HG02840 (cell line): ENCODE results near the gene SYCP3.

Source experiments
- ATAC-seq: cut with Tn5 transposase; IDR thresholded peaks from one replicate; pipeline ENCODE4 v1.9.1; 2021; ENCODE audit warnings: mild to moderate bottlenecking, moderate library complexity, moderate number of reproducible peaks; ENCODE audit not compliant: unreplicated experiment, low FRiP score

The SYCP3 gene

GRCh38 chr12:101738920-101739665 is at the start of gene SYCP3:
TSS of gene SYCP3 (minus strand) at chr12:101739462. CDS start at chr12:101737935, 1,527 bp downstream.
- ATAC-seq, result no peak

- ATAC-seq, result no peak
These were observed 46.4 kb upstream of the SYCP3 start for GRCh38 chr12:101785671-101786070.

- no peak for ATAC-seq
These were observed 45.1 kb upstream of the SYCP3 start for GRCh38 chr12:101784376-101784775.

- no peak for ATAC-seq
These were observed 44.6 kb upstream of the SYCP3 start for GRCh38 chr12:101783838-101784237.

- ATAC-seq, result no peak
These were observed 43.9 kb upstream of the SYCP3 start for GRCh38 chr12:101783150-101783549.

- ATAC-seq, result no peak
These were observed 43.0 kb upstream of the SYCP3 start for GRCh38 chr12:101782273-101782731.

- ATAC-seq, result no peak
These were observed 42.6 kb upstream of the SYCP3 start for GRCh38 chr12:101781834-101782233.

- no peak for ATAC-seq
These were observed 41.3 kb upstream of the SYCP3 start for GRCh38 chr12:101780599-101780998.

- no peak for ATAC-seq
These were observed 40.4 kb upstream of the SYCP3 start for GRCh38 chr12:101779626-101780025.

- no peak for ATAC-seq
These were observed 39.9 kb upstream of the SYCP3 start for GRCh38 chr12:101779200-101779599.

GRCh38 chr12:101777978-101778377 is 38.7 kb upstream of the SYCP3 start:
- no peak for ATAC-seq

- ATAC-seq, result no peak
These were observed 38.2 kb upstream of the SYCP3 start for GRCh38 chr12:101777485-101777884.

GRCh38 chr12:101775816-101776215 is 36.6 kb upstream of the SYCP3 start:
- ATAC-seq, result no peak

GRCh38 chr12:101773650-101774162 is 34.4 kb upstream of the SYCP3 start:
- no peak for ATAC-seq

- ATAC-seq, result no peak
These were observed 32.9 kb upstream of the SYCP3 start for GRCh38 chr12:101772012-101772775.

GRCh38 chr12:101769865-101770264 is 30.6 kb upstream of the SYCP3 start:
- no peak for ATAC-seq

GRCh38 chr12:101768781-101769180 is 29.5 kb upstream of the SYCP3 start:
- no peak for ATAC-seq

- ATAC-seq, result no peak
These were observed 28.3 kb upstream of the SYCP3 start for GRCh38 chr12:101767537-101767936.

- no peak for ATAC-seq
These were observed 25.0 kb upstream of the SYCP3 start for GRCh38 chr12:101764051-101764792.

- no peak for ATAC-seq
These were observed 24.1 kb upstream of the SYCP3 start for GRCh38 chr12:101763246-101763931.
